Measurements from ENCODE around the gene C1orf210. TPM values are rescaled to one million over a fixed set of nuclear protein-coding genes. Genes with fewer than 3 reads are reported as not detected.

The C1orf210 gene
- total RNA-seq, 1 experiment from 2014 or later: 5.9 TPM

DNA sequence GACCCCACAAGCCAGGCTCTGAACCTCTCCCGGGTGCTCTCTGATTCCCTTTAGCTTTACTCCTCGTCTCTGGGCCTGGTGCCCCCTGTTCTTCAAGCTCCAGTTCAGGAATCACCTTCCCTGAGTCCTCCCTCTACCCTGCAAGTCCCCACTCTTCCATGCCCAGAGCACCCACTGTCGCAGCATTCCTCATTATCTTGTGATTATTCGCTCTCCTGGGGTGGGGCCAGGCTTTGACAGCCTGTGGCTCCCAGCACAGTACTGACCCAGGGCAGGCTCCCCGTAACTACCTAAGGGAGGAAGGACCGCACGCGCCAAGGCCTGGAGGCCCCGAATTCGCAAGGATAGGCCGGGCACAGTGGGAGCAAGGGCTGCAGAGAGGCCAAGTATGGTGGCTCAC, 734 bp upstream of the C1orf210 start:
- no peak overlapping the region for H3K4me2 ChIP-seq (ENCODE audit: insufficient read depth, insufficient read length, low read length)
- H3K18ac ChIP-seq (ENCODE audit: insufficient read length, low read depth, low read length): no peak overlapping the region
- no peak overlapping the region for H2BK5ac ChIP-seq (ENCODE audit: insufficient read length, low read length)
- H3K23ac ChIP-seq (ENCODE audit: insufficient read length, low read depth, low read length): no peak overlapping the region
- no peak overlapping the region for H3K4ac ChIP-seq (ENCODE audit: low read depth, low read length)
- no peaks in the 10 kb centered on the region for H3K9me3 Mint-ChIP-seq
- H4K5ac ChIP-seq (ENCODE audit: insufficient read length, low read depth, low read length): no peak overlapping the region
- no peak overlapping the region for H4K91ac ChIP-seq (ENCODE audit: insufficient read length, low read depth, low read length)
- H3K79me1 ChIP-seq (ENCODE audit: insufficient read depth, low read depth, low read length, poor library complexity, severe bottlenecking): no peaks in the 10 kb centered on the region
- H4K20me1 ChIP-seq (ENCODE audit: control insufficient read depth, insufficient read depth, insufficient read length): no peaks in the 10 kb centered on the region
- H3K27ac ChIP-seq (ENCODE audit: insufficient read length, low read depth, low read length): no peak overlapping the region
- H3K27ac Mint-ChIP-seq: peak overlapping the region in 2 of 3 experiments; percentile 40 to 84; a peak in 4 of 7 replicates
- H3K79me2 ChIP-seq (ENCODE audit: insufficient read depth, low read length): no peaks in the 10 kb centered on the region
- DNase-seq: no peak
- H3K36me3 Mint-ChIP-seq (ENCODE audit: insufficient read depth in 1 of 3, low read depth in 3 of 3): peaks cover 0 to 6% (median 4%) of the 10 kb centered on the region in 3 experiments; a peak in 4 of 7 replicates
- peaks cover 24 to 27% of the 10 kb centered on the region in 2 experiments for H3K4me1 Mint-ChIP-seq
- no peak overlapping the region for H2BK20ac ChIP-seq (ENCODE audit: low read depth, low read length, poor library complexity, severe bottlenecking)
- peaks cover 7% of the 10 kb centered on the region; the same call in 1 of the 2 replicates for H3K4me1 ChIP-seq (ENCODE audit: insufficient read depth, low read length)
- H2AFZ ChIP-seq (ENCODE audit: low read length): no peak overlapping the region
- H3K27me3 Mint-ChIP-seq (ENCODE audit: low read depth): peaks cover 3% of the 10 kb centered on the region
- no CpG with 5 or more reads among the region's 11 CpGs for WGBS (ENCODE audit: extremely low coverage, insufficient read length, low lambda C conversion rate)
- TF ChIP-seq, protein P1, sequence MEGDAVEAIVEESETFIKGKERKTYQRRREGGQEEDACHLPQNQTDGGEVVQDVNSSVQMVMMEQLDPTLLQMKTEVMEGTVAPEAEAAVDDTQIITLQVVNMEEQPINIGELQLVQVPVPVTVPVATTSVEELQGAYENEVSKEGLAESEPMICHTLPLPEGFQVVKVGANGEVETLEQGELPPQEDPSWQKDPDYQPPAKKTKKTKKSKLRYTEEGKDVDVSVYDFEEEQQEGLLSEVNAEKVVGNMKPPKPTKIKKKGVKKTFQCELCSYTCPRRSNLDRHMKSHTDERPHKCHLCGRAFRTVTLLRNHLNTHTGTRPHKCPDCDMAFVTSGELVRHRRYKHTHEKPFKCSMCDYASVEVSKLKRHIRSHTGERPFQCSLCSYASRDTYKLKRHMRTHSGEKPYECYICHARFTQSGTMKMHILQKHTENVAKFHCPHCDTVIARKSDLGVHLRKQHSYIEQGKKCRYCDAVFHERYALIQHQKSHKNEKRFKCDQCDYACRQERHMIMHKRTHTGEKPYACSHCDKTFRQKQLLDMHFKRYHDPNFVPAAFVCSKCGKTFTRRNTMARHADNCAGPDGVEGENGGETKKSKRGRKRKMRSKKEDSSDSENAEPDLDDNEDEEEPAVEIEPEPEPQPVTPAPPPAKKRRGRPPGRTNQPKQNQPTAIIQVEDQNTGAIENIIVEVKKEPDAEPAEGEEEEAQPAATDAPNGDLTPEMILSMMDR (conservative IDR thresholded peaks at IDR 0.05): no peak
- H3K56ac ChIP-seq (ENCODE audit: insufficient read length, low read depth, low read length): no peak overlapping the region
- peaks cover 3% of the 10 kb centered on the region for H3K23me2 ChIP-seq (ENCODE audit: insufficient read length, low read depth, low read length, poor library complexity, severe bottlenecking)
- H2AK5ac ChIP-seq (ENCODE audit: insufficient read length, low read length): no peak overlapping the region
- no peaks in the 10 kb centered on the region for H3K27me3 ChIP-seq (ENCODE audit: insufficient read depth, low read length)
- no peak overlapping the region for H2BK15ac ChIP-seq (ENCODE audit: low read depth, low read length)
- H3T11ph ChIP-seq (ENCODE audit: low read length): no peak overlapping the region
- no peak overlapping the region for H3K14ac ChIP-seq (ENCODE audit: insufficient read depth, low read length)
- H3K9ac ChIP-seq (ENCODE audit: extremely low read depth, insufficient read length, low read length): no peak overlapping the region
- no peak overlapping the region for H2BK120ac ChIP-seq (ENCODE audit: low read depth, low read length, poor library complexity, severe bottlenecking)
- peak overlapping the region; percentile 26 to 61; a peak in 3 of 5 replicates for H3K4me3 Mint-ChIP-seq
- H3K9me3 ChIP-seq (ENCODE audit: control insufficient read depth, low read depth, low read length): no peaks in the 10 kb centered on the region
- H4K8ac ChIP-seq (replicated peaks; ENCODE audit: insufficient read length, low read depth, low read length): no peak overlapping the region
- no peak overlapping the region for H2BK12ac ChIP-seq (ENCODE audit: insufficient read length, low read depth, low read length)

All from H9 (cell line).